ENCODE measurements around the gene LOXL1.

LOXL1 gene

DNA sequence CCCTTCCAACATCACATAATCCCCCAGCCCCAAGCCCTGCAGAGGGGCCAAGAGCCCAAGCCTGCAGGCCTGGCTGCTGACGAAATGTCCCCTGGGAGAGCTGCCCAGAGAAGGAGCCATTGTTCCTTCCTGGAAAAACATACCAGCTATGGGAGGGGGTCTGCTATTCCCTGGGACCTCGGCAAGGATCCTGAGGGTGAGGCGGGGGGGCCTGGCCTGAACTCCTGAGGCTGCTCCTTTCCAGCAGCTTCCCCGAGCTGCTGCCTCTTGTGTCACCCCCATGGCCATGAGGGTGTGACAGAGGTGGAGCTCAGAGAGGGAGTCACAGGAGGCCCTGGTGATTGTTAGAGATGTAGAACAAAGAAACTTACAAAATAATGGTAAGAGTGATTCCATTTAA, 12.9 kb downstream of the LOXL1 start:
- DNase-seq = no peak

DNA sequence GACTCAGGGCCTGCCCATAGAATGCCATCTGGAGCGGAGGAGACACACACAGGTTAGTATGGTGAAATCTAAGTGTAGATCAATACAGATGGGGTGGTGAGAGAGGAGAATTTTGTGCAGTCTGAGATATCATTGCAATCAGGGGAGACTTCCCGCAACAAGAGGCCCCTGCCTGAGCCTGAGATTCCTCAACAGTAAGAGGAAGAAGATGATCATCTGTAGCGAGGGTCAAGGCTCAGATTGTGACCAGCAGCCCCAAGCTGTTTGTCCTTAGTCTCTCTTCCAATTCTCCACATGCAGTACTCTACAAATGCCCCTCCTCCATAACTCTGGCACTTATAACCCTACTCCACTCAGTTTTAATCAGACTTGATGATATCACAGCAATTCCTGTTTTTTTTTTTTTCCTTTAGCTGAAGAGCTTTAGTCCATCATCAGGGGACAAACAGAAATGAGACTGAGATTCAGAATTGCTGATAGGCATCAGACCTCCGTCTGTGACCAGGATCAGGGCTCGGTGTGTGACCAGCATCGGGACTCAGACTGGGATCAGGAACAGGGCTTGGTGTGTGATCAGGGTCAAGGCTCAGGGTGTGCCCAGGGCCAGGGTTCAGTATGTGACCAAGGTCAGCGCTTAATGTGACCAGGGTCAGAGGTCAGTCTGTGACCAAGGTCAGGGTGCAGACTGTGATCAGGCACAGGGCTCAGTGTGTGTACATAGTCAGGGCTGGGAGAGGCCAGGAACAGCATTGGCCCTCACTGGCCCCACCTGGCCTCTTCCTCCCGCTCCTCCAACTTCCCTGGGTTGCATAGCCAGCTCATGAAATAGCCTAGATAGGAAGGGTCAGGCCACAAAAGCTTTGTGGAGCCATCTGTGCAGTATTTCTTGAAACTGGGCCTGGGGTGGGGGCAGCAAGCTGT, 14.1 kb downstream of the LOXL1 start:
- no peak for DNase-seq

DNA sequence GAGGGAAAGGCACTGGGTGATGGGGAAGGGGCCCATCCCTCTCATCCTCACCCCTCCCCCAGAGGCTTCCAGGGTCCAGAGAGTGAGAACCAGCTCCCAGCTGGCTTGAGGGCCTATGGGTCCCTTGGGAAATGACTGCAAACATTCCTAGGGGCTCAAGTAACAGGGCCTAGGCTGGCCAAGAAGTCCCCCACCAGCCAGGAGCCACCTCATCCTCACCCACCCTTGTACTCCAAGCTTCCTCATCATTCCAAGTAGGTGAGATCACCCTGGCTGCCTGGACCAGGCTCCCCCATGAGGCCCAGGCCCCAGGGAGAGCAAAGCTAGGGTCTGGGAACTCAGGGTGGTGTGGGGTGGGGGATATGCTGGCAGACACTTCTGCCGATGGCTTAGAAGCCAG, 14.8 kb downstream of the LOXL1 start:
- DNase-seq = no peak

DNA sequence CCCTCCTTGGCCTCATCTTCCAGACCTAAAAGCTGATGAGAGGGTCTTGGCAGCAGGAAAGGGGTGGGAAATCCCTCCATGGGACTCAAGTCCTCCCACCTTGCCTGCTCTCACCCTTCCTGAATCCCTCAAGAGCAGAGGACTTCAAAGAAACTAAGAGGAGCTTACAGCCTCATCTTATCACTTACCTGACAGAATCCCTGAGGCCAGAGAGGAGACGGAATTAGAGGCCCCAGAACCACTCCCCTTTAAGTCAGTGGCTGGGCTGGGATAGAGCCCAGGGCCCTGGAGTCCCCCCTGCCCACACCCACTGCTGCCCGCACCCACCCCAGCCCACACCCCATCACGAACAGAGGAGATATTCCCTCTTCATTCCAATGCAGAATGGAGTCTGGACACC, 15.2 kb downstream of the LOXL1 start:
- DNase-seq = no peak

DNA sequence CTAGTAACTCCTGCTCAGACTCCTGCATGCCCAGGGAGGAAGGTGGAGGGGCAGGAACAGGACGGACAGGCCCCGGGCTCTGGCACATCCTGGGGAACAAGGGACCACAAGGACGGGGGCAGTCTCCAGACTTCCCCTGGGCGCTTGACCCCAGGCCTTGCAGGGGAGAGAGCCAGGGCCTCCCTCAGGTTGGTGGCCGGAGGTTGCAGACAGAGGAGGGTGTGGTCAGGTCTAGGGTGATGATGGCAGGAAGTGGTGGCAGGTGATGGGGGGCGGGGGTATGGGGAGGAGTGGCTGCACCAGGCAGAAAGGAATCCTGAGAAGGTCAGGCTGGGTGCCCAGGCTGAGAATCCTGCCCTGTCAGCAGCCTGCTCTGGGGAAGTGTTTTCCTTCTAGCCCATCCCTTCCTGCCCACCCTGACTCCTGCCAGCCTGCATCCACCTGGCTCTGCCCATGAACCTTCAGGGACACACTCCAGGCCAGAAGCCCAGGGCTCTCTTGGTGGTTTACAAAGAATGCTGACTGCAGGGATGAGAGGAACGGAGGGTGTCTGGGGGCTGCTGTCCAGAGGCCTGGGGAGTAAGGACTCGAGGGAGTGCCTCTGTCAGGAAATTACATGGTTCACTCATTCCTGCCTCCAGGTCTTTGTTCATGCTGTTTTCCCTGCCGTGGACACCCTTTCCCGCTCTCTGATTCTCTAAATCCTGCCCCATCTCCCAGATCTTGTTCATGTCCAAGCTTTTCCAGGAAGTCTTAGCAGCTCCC, 15.8 kb downstream of the LOXL1 start:
- no peak for DNase-seq

DNA sequence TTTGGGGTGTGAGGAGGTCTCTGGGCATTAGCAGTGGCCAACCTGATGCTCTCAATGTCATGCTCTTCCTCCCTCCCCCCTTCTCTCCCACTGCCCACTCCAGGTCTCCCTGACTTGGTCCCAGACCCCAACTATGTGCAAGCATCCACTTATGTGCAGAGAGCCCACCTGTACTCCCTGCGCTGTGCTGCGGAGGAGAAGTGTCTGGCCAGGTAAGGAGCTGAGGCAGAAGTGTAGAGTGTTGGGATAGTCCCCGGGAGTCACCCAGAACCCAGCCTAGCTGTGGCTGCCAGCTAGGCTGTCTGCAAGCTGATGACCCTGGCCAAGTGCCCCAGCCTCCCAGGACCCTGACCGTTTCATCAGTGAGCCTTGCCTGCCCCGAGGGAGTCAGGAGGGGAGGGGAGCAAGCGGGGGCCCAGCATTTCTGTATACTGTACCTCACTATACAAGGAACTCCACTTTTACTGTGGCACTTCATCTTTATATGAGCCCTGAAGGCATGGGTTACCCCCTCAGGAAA, 16.5 kb downstream of the LOXL1 start:
- DNase-seq = no peak

DNA sequence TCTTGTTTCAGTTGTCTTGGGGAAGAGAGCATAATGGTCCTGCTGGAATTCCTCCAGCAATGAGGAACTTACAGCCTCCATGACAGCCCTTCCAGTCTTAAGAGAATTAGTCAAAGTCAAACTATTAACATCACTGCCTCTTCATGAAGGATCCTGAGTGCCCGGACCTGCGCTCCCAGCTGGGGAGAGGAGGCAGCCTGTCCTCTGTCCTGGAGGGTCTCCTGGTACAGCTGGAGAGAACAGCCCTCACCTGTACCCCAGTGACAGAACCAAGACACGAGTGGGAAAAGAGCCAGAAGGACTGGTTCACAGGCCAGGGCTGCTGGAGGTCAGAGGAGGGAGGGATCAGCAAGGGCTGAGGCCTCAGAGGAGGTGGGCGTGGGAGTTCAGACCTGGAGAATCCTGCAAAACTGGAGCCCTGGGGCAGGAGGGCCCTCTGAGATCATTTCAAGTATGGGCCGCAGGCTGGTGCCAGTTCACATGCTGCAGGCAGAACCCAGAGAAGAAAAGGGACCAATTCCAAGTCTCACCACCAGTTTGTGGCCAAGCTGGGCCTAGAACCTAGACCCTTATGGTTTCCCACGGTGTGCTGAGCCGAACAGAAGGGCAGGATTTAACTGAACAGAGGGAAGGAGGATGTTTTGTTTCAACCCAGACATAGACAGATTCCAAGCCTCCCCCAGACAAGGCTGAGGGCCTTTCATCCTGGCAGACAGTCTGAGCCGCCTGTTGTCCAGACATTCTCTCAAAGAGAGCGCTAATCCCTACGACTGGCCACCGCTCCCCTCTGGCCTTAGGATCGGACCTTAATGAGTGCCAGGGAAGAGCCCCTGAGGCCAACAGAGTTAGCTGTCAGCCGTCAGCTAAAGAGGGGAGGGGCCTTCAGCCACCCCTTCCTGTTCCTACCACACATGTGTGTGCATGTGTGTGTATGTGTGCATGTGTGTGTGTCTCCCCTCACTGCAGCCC, 18.2 kb downstream of the LOXL1 start:
- DNase-seq = no peak

DNA sequence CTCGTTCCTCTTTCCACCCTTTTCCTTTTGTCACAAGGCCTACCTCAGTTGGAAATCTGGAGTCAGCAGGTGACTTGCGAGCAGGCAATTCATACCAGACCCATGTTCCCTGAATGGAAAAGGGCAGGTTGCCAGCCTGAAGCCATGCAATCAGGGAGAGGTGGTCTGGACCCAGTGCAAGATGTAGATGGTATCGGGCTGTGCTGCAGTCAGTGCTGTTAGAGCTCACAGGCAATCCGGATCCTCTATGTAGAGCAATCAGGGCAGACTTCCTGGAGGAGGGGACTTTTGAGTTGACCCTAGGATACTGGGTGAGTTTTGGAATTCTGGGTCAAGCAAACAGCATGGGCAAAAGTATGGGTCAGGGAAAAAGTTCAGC, 18.9 kb downstream of the LOXL1 start:
- no peak for DNase-seq

DNA sequence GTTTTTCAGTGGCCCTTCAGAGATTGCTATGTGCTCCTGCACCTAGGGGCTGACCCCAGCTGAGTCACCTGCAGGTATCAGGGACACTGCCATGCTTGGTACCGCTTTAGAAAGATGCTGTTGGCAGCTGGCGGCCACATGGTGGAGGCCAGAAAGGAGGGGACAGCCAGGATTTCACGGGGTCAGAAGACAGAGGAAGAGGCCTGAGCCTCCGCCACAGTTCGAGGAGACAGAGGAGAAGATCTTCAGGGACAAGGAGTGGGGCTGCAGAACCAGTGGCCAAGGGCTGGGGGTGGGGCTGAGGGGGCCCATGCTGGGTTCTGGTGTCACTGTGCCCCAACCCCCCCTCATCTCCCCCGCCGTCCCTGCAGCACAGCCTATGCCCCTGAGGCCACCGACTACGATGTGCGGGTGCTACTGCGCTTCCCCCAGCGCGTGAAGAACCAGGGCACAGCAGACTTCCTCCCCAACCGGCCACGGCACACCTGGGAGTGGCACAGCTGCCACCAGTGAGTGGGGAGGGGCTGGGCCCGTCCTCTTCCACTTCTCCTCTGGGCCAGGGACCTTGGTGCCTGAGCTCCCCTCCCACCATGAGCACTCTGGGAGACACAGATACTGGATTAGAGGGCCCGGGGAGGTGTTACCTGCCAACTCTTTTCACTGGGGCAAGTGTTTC, 19.9 kb downstream of the LOXL1 start:
- DNase-seq = no peak

DNA sequence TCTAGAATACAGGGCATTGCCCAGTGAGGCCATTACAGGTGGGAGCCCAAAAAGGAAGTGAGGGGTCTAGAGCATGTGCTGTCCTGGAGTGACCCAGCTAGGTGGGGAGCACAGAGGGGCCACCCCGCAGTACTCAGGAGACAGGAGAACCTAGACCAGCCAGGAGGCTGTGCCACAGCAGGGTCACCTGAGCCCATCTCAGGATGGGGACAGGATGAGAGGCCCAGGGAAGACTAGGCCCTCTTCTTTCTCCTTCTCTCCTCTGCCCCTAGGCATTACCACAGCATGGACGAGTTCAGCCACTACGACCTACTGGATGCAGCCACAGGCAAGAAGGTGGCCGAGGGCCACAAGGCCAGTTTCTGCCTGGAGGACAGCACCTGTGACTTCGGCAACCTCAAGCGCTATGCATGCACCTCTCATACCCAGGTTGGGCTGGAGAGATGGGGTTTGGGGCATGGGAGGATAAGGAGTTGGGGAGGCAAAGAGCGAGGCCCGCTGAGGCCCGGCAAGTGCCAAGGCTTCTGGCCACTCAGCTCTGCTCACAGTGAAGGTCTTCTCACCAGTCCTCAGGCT, 20.6 kb downstream of the LOXL1 start:
- DNase-seq = no peak

DNA sequence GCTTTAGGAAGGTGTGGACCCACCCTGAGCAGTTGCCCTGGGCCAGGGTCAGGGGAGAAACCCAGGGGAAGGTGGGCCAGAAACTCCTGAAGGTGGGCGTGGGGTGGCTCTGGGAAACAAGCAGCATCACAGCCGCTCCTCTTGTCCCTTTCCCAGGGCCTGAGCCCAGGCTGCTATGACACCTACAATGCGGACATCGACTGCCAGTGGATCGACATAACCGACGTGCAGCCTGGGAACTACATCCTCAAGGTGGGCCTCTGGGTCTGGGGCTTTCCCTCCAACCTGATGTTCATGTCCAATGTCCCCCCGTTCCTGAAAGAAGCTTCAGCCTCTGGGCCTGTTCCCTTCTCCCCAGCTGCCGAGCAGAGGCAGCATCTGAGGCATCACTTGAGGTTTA, 21.4 kb downstream of the LOXL1 start:
- no peak for DNase-seq

DNA sequence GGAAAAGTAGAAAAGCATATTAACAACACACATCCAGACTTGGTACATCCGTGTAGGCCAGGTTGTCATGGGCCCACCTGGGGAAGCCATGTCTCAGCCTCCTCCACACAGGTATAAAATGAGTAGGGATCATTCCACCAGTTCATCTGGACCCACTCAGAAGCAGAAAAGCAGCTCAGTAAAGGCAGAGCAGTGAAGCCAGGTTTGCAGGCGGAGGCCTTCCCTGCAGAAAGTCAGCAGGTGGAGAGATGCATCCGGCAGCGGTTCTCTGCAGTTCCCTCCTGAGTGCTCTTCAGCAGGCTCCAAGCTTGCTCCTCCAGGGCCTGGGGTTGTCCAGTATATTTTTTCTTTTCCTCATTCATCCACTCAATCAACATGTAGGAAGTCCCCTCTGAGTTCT, 22.1 kb downstream of the LOXL1 start:
- DNase-seq = no peak

DNA sequence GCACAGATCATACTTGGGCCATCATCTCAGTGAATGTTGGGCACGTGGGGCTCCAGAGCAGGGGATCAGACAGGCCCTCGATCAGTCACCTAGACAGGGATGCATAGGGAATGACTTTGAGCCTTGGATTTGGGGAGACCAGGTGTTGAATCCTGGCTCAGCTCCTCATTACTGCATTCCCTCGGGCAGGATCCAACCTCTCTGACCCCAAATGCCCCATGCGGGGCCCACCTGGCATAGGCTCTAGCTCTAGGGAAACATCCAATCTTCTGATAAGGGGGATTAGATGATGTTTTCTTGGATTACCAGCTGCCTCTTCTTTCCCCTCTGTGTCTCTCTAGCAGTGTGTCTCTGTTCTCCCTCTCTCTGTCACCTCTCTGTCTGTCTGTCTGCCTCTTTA, 22.7 kb downstream of the LOXL1 start:
- DNase-seq = no peak

DNA sequence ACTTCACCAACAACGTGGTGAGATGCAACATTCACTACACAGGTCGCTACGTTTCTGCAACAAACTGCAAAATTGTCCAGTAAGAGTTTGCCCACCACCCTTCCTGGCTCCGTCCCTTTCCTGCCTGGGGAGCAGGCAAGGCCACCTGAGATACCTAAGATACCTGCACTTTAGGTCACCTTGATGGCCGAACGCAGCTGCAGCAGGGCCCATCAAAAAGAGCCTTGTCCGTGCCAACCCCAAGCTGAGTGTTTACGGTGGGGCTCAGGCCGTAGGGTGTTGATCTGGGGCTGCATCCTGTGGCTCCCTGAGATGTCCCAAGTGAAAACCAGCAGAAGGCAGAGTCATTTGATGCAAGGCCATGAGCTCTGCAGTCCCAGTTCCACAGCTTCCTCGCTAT, 23.2 kb downstream of the LOXL1 start:
- DNase-seq = no peak

DNA sequence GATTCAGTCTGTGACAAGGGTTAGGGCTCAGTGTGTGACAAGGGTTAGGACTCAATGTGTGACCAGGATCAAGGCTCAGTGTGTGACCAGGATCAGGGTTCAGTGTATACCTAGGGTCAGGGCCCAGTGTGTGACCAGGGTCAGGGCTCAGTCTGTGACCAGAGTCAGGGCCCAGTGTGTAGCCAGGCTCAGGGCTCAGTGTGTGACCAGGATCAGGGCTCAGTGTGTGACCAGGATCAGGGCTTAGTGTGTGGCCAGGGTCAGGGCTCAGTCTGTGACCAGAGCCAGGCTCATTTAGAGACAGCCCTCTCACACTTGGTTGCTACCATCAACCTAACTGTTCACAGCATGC, 24.2 kb downstream of the LOXL1 start:
- DNase-seq = no peak

DNA sequence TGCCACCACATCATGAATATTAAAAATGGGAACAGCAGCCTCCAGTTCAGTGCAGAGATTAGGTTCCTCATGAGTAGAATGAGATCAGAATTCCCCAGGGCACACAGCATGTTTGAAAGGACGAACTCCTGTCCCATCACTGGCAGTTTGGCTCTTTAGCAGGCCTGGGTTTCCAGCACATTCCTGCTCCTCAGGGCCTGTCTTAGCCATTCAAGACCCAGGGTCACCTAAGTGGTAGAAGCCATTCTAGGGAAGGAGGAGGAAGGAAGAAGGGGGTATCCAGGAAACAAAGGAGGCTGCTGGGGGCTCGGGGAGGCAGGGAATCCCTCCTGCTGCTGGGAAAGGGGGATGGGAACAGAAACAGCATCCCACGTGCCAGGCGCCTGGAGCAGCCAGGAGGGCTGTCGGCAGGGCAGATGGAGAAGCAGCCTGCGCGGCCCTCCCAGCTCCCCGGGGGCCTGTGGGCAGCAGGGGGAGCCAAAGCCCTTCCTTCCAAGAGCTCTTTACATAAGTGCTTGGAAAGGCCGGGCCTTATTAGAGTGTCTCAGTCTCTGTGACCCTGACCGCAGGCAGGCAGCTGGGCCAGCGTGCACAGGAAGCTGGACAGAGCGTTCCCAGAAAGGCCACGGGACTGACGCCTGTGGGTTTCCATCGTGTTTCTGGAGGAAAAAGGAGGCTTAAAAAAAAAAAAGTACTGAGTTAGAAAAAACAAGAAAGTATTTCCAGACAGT, 24.7 kb downstream of the LOXL1 start:
- no peak for DNase-seq

DNA sequence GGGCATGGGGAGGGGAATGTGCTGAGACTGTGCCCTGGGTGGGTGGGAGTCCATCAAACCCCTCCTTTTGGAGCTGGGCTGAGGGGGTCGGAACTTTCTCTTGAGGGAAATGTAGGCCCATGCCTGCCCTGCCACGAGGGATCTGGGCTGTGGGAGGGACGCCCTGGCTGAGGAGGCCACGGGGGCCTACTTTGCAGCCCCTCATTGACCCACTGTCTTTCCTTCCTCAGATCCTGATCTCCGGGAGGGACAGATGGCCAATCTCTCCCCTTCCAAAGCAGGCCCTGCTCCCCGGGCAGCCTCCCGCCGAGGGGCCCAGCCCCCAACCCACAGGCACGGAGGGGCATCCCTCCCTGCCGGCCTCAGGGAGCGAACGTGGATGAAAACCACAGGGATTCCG, 25.3 kb downstream of the LOXL1 start:
- no peak for DNase-seq

DNA sequence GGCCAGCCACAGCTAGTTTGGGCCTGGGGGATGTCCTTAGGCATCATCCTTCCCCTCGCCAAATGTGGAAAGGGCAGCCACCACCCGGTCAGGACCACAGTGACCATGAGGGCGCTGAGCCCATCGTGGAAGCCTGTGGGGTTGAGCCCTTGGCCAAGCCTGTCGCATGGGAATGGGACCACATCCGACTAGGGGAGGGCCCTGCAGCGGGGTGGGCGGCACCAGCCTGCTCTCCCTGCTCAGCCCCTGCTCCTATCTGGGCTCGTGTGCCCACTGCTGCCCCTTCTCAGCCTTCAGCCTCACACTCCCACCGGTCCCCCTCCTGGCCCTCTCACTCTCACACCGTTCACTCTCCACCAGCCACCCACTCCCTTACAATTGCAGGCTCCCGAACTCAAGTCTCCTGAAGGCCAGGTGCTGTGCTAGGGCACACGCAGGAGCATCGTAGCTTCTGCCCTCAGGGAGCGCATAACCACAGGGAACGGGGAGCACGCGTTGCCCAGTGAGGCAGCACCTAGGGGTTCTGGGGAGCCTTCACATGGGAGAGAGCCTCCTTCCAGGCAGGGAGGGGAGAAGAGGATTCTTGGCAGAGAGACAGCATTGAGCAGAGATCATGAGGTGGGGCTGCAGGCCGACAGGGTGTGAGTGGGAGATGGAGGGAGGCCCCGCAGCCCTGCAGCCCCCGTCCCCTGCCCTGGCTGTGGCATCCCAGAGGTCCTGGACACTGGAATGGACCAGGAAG, 26.1 kb downstream of the LOXL1 start:
- DNase-seq = no peak

DNA sequence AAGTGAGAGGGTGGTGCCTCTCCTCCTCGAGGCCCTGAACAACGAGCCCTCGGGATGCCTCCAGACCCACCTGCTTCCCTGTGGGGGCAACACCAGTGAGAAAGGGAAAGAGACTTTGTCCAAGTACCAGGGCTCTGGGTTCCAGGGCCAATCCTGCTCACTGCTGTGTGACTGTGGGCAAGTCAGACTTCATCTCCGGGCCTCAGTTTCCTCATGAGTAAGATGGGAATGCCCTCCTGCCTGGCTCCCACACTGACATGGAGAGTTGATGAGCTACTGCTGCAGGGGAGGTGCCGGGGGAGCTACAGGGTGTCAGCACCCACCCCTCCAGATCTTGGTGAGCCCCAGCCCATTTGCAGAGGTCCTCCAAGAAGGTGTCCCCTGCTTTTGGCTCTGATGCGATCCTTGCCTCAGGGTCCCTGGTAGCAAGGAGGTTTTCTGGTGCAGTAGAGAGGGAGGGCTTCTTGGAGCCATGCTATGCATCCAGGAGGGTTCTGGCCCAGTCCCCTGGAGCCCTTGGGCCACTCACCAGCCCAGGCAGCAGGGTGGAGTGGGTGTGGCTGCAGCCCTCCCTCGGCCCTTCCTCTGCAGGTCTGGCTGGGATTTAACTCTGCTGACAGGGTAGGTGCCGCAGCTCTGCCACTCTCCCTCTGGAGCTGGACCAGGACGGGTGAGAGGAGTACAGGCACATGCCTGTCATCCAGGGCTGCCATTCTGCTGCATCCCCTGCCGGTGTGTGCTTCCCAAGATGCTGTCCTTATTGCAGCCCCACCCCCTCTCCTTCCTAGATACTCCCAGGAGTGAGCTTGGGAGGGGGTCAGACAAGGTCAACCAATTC, 26.9 kb downstream of the LOXL1 start:
- DNase-seq = no peak

Measured in NCI-H2107 (cell line).